Smooth muscle cell of the brain vasculature (primary cell): ENCODE results near the gene IL1RL1.

ENCODE experiments used
- DNase-seq: peaks from one replicate; pipeline ENCODE4 v3.0.0-alpha.2; 2012; ENCODE audit warnings: low read depth, low spot score

The IL1RL1 gene

GRCh38 chr2:102310964-102311640 is at the start of gene IL1RL1:
TSS of gene IL1RL1 (plus strand) at chr2:102311563. CDS start at chr2:102338265, 26,702 bp downstream.
- no peak for DNase-seq

GRCh38 chr2:102262216-102263129 is 48.9 kb upstream of the IL1RL1 start:
- no peak for DNase-seq

- DNase-seq, result no peak
Observed at GRCh38 chr2:102264952-102265351, 46.4 kb upstream of the IL1RL1 start.

GRCh38 chr2:102266204-102266603 is 45.2 kb upstream of the IL1RL1 start:
- no peak for DNase-seq

- DNase-seq, result no peak
Observed at GRCh38 chr2:102267774-102268173, 43.6 kb upstream of the IL1RL1 start.

- DNase-seq, result no peak
Observed at GRCh38 chr2:102268510-102269199, 42.7 kb upstream of the IL1RL1 start.

GRCh38 chr2:102269200-102269524 is 42.2 kb upstream of the IL1RL1 start:
- DNase-seq, result no peak

GRCh38 chr2:102271844-102272243 is 39.5 kb upstream of the IL1RL1 start:
- DNase-seq, result no peak

GRCh38 chr2:102273619-102274211 is 37.6 kb upstream of the IL1RL1 start:
- DNase-seq, result no peak

GRCh38 chr2:102276549-102277201 is 34.7 kb upstream of the IL1RL1 start:
- DNase-seq, result no peak

GRCh38 chr2:102277202-102277700 is 34.1 kb upstream of the IL1RL1 start:
- no peak for DNase-seq

GRCh38 chr2:102278720-102279390 is 32.5 kb upstream of the IL1RL1 start:
- no peak for DNase-seq

- DNase-seq, result no peak
Observed at GRCh38 chr2:102279391-102279735, 32.0 kb upstream of the IL1RL1 start.

GRCh38 chr2:102282678-102283091 is 28.7 kb upstream of the IL1RL1 start:
- no peak for DNase-seq

GRCh38 chr2:102283996-102284395 is 27.4 kb upstream of the IL1RL1 start:
- DNase-seq, result no peak

GRCh38 chr2:102284611-102285010 is 26.8 kb upstream of the IL1RL1 start:
- no peak for DNase-seq

- DNase-seq, result no peak
Observed at GRCh38 chr2:102285368-102285767, 26.0 kb upstream of the IL1RL1 start.

GRCh38 chr2:102286041-102286440 is 25.3 kb upstream of the IL1RL1 start:
- no peak for DNase-seq

- DNase-seq, result no peak
Observed at GRCh38 chr2:102289129-102289528, 22.2 kb upstream of the IL1RL1 start.

- DNase-seq, result no peak
Observed at GRCh38 chr2:102290594-102290993, 20.8 kb upstream of the IL1RL1 start.
